NCI-H187 treated with DMSO at 0.1 percent for 48 hours (cell line): ENCODE results near the gene ZFP69B.

ENCODE experiments used
- DNase-seq: peaks from one replicate; lab custom pipeline; 2025; lab: John Stamatoyannopoulos, UW

Gene ZFP69B

DNA sequence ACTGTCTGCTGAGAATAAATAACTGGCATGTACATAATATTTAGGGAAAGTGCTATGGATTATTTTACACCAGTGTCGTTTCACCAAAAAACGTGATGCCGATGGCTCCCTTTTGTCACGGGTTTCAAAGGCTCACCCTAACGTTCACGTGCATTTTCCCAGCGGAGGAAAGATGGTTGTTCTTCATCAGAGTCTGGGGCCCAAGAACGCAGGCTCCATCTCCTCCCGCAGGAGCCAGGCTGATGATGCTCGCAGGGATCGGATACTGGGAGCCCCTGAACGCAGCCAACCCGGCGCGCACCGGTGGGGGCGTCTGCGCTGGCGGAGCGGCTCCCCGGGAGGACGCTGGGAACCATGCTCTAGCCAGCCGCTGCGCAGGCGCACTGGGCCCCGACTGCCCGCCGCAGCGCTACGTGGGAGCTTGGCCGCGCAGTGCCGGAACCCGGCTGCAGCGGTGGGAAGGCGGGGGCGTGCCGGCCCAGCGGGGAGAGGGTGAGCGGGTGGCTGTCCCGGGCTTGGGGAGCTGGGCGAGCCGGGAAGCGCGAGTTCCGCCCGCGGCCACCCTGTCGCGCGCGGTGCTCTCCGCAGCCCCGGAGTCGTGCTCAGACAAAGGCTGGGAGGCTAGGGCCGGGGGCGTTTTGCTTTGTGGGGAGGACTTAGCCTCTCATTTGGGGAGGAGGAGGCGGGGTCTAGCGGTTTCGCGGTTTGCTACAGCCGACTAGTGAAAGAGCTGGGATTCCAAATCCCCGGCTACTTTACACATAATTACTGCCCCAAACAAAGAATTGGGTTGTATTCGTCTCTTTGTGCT lies at the start of gene ZFP69B:
TSS of gene ZFP69B (plus strand) at position 793 of the 811 bp plus-strand sequence. CDS start 486 bp downstream, outside the sequence.
- DNase-seq: peak; percentile 52

DNA sequence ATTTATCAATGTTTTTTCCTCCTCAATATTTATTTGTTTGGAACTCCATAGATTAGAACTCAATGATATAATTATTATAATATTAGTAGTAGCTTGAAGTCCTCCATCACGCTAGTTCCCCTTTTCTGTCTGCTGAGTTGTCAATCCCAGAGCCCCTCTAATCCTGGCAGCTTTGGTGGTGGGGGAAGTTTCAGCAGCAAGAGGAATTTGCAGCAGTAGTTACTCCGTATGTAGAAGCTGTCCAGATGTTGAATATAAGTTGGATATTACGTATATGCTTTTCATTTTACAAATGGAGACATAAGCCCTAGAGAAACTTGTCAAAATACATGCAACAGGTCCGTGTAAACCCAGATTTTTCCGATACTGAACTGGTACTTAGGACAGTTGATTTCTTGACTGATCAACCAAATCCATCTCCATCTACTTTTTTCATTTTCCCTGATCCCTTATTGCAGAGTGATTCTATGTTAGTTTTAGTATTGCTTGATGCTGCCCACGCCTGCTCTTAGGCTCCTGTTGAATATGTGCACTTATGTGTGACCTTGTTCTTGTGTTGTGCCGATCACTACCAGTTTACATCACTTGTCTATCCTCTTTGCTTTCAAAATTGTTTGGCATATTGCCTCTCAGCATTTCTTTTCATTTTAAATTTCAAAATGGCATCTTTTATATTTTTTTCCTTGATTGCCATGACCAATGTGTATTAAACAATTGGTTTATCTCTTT lies 48.6 kb upstream of the ZFP69B start:
- DNase-seq: no peak

DNA sequence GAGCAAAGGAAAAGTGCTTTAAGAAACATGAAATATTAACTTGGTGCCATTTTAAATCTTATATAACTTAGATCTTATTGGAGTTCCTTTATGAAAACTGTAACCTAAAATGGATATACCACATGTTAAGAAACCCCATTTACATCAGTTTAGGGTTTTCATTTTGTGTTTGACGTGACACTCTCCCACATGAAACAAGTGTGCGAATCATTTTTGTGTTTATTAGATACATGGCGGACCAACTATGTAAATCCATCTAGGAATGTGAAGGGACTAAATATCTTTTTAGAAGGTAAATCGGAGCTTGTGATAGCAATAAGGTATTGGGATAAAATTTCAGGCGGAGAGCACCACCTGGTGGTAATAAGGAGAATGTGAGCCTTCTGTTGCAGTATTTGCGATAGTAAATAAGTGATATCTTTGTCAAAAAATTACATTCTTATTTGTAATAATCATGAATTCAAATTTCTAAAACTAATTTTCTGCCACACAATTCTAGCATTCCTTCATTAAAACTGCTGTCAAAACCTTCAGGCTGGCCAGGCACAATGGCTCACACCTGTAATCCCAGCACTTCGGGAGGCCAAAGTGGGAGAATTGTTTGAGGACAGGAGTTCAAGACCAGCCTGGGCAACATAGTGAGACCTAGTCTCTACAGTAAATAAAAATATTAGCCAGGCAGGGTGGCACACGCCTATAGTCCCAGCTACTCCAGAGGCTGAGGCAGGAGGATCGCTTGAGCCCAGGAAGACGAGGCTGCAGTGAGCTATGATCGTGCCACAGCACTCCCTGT lies 45.4 kb upstream of the ZFP69B start:
- DNase-seq: peak; percentile 14

DNA sequence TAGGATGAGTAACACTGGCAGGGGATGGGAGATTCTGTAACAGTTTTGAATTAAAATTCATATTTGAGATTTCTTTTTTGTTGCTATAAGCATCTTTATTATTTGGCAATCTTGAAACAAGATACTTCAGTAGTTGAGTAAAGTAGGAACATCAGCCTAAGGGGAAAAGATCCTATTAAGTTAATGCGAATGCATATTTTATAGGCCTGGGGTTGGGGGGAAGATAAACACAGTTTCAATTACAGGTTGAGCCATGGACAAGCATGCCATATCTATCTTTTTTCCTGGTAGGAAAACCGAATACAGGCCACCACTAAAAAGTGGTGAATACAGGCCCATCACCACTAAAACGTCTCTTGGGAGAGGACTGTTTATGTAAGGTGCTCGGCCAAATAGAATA lies 44.5 kb upstream of the ZFP69B start:
- DNase-seq: no peak

DNA sequence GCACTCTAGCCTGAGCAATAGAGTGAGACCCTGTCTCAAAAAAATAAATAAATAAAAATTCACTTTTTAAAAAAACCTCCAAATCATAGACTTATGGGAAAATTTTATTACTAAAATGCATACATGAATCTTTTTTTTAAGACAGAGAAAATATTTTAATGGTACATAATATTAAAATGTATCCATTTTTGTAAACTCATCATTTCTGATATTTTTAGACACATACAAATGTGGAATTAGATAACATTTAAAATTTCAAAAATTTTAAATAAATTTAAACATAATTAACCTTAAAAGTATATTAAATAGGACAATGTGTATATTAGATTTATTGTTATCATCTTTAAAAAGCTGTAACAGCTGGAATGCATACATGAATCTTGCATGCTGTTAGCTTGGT lies 42.8 kb upstream of the ZFP69B start:
- DNase-seq: no peak

DNA sequence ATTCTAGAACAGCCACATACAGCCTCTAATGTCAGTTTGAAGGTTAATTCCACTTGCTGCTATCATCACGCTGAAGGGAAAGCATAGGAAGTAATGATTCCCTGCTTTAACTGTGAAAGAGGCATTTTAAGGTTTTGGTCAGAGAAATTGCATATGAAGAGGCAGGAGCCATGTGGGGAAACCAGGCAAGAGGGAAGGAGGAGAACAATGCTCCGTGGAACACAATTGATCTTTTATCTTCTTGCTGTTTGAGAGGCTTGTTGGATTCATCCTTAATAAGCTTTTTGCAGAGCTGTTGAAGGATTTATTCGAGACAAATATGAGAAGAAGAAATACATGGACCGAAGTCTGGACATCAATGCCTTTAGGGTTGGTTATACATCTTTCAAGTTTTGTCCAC lies 40.8 kb upstream of the ZFP69B start:
- no peak for DNase-seq

DNA sequence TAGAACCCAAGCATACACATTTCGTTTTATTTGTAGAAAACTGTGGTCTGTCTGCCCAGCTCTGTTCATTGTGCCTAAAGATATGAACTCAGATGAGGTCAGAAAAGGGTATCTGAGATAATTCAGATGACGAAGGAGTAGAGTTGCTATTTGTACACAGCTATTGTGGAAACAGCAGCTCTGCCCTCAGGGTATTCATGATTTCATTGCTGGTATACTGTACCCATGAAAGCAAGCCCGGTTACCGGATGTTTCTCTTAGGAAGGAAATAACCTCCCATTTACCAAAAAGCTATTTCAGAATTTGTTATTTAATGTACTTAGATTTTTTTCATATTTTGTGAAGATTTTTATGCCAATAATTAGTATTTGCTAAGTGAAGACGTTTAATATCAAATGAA lies 39.0 kb upstream of the ZFP69B start:
- DNase-seq: no peak

DNA sequence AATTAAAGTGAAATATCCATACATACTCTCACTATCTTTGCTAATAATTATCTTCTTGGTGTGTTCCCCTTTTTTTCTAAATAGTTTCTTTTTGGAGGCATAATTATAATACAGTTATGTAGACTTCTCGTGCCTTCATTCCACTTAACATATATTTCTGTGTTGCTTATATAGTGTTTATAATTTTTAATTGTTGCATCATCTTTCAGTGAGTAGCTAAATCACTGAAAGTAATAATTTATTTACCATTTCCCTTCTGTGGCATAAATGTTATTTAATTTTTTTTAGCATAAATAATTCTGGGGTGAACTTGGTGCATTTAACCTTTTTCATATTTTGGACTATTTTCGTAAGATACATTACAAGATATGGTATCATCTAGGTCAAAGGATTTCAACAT lies 38.4 kb upstream of the ZFP69B start:
- DNase-seq: no peak

DNA sequence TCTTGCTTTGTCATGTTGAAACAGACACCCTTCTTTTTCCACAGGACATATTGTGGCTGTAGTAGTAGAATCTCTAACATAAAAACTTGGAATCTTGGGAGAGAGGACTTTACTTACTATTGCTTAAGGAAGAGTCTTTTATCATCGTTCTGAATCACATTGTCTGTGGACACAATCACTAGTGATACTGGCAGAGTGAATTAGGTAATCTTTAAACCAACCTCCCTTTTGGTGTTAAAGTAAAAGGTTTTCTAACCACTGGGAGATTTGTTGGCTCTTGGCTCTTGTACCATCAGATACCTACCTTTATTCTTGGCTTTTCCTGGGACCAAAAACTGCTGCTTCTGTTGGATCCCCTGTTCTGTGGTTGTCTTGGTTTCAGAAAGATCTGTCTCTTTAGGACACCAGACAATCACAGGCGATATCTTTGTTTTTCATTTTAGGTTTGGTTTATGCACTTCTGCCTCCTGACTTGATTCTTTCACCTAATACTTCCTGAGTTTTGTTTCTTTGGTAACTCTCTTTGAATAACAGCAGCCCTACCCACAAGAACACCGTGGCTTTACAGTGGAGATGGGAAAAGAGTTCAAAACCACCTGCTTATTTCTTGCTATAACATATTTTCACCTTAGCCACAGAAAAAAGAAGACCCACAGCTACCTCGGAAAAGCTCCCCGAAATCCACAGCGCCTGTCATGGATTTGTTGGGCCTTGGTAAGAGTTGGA lies 36.6 kb upstream of the ZFP69B start:
- no peak for DNase-seq

DNA sequence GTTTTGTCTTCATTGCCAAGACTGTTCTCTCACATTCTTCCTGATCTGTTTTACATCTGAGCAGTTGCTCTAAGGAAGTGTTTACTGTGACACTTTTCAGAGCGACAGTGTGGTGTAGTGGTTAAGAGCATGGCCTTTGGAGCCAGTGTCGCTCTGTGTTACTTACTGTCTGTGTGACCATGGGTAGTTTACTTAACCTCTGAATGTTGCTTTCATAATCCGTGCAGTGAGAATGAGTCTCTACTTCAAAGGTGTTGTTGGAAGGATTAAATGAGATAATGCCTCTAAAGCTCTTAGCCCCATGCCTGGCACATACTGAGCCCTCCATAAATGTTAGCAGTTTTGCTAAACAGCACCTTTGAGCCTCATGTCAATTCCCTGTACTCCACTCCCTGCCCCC lies 35.9 kb upstream of the ZFP69B start:
- no peak for DNase-seq

DNA sequence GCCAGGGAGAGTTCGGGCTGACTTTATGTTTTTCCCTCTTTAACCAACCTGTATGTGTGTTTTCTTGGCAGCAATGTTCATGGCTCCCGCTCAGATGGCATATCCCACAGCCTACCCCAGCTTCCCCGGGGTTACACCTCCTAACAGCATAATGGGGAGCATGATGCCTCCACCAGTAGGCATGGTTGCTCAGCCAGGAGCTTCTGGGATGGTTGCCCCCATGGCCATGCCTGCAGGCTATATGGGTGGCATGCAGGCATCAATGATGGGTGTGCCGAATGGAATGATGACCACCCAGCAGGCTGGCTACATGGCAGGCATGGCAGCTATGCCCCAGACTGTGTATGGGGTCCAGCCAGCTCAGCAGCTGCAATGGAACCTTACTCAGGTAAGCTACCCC lies 33.6 kb upstream of the ZFP69B start:
- DNase-seq: no peak

DNA sequence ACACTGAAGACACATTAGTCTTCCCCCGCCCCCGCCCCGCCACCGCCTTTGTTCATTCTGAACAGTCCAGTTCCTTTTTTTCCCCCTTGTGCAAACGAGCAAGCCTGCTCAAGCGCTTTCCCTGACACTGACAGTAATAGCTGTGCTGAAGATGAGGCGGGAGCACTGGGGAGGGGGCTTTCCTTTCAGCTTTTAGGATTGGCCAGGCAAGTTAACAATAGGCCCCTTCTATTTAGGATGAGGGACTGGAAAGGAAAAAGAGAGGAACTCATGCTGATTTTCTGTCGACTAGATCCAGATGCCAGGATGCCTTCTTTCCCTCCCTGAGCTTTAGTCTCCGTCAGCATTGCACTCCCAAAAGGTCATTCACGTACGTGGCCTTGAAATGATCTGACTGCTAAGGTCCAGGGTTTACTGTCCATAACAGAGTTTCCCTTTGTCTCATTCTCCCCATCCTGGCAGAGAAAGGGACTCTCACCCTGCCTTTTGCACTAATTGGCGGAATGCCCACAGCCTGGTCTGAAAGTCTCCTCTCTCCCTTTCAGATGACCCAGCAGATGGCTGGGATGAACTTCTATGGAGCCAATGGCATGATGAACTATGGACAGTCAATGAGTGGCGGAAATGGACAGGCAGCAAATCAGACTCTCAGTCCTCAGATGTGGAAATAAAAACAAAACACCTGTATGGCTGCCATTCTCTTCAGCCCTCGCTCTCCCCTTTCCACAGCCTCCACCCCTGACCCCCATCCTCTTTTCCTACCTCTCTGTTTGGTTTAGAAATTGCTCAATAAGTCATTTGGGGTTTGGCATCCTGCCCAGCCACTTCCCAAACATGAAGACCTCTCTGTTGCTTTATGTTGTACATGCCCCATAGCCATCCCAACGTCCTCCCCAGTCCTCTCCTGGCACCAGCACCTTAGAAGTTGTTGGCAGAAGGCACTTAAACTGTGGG lies 28.6 kb upstream of the ZFP69B start:
- no peak for DNase-seq

DNA sequence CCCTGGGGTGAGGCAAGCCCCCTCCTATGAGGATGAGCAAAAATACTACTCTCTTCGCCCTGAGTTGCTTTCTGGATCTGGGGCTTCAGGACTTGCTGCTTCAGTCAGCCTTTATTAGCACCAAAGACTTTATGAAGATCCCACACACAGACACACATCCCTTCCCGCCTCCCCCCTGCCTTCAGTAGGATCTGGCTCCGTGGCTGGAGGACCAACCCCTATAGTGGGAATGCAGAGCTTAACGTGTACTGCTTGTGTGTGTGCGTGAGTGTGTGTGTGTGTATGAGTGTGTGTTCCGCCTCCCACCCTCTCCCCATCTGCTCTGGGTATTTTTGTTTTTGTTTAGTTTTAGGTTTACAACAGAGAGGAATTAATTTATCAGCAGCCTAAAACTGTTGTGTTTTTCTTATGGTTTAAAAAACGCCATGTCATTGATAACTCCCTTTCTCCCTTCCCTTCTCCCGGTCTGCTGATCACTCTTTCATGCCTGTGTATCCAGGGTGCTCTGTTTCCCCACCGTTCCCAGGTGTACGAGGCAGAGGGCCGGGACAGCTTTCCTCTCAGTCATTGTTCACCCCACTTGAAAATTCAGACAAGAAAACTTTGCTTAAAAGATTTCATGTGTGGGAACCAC lies 27.5 kb upstream of the ZFP69B start:
- no peak for DNase-seq

DNA sequence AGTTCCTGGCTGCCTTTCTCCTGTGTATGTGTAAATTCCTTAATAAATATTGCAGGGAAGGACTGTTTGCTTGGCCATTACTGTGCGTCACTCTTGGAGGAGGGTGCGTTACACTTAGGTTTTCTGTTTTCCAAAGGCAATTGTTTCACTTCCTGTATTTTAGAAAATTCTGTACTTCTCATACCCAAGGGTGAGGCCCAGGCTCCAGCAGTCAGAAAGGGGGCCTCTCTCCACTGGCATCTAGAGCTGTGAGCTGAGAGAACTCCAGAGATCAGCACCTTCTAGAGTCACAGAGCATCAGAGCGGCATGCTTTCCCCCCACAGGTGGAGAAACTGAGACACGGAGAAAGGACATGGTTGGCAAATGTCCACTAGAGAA lies 27.0 kb upstream of the ZFP69B start:
- no peak for DNase-seq

DNA sequence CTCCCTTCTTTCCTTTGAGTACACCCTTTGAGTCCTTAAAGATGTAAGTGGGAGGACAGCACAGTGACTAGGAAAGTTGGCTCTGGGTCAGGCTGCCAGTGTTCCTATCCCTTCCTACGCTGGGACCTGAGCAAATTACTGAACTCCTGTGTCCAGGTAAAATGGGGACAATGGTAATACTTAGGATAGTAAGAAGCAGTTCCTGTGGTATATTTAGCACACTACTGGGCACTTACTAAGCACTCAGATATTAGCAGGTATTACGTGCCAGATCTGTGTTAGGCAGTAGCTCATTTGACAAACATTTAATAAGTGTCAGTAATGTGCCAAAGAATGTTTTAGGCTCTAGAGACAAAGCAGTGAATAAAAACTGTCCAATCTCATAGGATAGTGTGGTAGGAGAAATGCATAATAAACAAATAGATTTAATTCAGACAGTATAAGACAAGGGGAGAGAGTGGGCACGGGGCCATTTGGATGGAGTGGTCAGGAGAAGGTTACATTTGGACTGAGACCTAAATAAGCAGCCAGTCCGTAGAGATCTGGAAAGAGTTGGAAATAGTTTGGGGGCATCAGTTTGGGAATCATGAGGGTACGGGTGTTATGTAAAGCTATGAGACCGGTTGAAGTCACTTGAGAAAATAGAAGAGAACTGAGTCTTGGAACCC lies 26.2 kb upstream of the ZFP69B start:
- no peak for DNase-seq

DNA sequence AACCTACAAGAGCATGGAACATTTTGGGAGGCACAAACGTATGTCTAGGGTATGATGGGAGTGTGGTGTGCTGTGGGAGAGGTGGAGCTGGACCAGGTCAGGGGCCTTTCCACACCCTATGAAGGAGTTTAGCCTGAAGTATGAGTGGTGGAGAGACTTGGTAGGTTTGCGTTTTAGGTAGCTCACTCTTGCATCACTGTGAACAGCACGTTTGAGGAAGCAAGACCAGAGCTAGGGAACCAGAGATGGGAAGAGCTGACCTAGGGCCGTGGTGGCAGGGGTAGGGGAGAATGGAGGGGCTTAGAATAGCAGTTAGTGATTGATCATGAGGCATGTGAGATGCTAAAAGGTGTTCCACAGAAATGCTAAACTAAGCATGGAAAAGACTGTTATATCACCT lies 25.1 kb upstream of the ZFP69B start:
- DNase-seq: no peak

DNA sequence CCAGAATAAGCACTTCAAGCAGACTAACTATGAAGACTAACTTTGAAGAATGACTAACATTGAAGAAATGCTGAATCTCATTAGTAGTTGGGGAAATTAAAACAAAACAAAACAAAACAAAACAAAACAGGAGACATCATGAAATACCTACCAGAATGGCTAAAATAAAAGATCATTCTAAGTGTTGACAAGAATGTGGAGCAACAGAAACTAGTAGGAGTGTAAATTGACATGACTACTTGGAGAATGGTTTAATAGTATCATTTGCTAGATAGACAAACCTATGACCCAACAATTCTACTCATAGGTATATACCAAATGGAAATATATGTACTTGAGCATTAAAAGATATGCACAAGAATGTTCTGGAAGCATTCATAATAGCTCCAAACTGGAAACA lies 18.9 kb upstream of the ZFP69B start:
- DNase-seq: no peak

DNA sequence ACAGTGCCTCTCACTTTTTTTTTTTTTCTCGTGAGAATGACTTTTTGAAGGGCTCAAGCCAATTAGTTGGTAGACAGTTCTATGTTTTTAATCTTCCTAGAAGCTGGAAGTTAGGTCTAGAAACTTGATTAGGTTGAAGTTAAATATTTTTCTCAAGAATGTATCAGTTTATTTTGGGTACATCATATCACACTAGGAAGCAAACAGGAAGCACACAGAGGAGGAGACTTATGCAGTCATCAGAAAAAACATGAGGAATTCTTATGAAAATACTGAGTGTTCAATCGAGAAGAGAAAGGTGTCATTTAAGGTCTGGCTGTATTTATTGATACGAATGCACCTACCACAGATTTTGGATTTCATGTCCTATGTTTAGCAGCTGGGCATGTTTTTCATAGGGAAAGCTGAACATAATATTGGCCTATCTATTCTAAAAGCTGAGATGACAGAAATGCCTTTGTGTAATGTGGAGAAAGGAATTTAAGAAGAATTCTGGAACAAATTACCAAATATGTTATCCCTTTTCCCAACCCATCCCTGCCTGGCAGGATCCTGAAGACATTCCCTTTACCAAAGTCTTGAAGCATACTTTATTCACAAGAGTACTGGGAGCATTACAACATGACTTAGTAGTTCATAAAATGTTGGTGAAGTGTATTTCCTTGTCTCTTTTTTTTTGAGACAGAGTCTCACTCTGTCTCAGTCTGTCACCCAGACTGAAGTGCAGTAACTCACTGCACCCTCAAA lies 17.5 kb upstream of the ZFP69B start:
- DNase-seq: no peak

DNA sequence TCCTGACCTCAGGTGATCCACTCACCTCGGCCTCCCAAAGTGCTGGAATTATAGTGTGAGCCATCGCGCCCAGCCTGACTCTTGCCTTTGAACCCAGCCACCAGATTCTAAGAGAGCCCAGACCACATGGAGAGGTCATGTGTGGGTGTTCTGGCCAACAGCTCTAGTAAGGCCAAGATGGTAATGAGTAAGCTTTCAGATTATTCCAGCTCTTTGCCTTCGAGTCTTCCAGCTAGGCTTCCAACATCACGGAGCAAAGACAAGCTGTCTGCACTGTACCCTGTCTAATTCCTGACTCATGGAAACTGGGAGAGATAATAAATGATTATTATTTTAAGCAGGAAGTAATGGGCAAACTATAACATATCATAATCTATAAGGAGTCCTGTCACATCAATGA lies 14.8 kb upstream of the ZFP69B start:
- DNase-seq: no peak
